Measurements from ENCODE around the gene CDKL1.

Gene CDKL1

GRCh38 chr14:50396631-50397389 is at the start of gene CDKL1 (continued):
- peak; percentile 91 for TF ChIP-seq PBX3 (CRISPR knock-in tag; IDR thresholded peaks at IDR 0.05)
- TF ChIP-seq ZNF560 (tag by site-specific recombination; IDR thresholded peaks at IDR 0.05; ENCODE audit: borderline replicate concordance), result no peak
- no peak for TF ChIP-seq ZNF501 (tag by site-specific recombination; IDR thresholded peaks at IDR 0.05)
- no peak for TF ChIP-seq ZNF404 (tag by site-specific recombination; IDR thresholded peaks at IDR 0.05)
- TF ChIP-seq ZNF449 (tag by site-specific recombination; IDR thresholded peaks at IDR 0.05), result 0 out of 2 replicates have a peak, but pooled peaks have one; percentile 12
- TF ChIP-seq MEIS1 (CRISPR knock-in tag; IDR thresholded peaks at IDR 0.05; ENCODE audit: borderline replicate concordance), result no peak
- TF ChIP-seq ZNF747 (tag by site-specific recombination; IDR thresholded peaks at IDR 0.05), result no peak
- peak; percentile 10 for TF ChIP-seq ZNF341 (tag by site-specific recombination; IDR thresholded peaks at IDR 0.05; ENCODE audit: low read depth)

GRCh38 chr14:50434528-50434927 is 37.8 kb upstream of the CDKL1 start:
- H3K27ac ChIP-seq (ENCODE audit: extremely low read depth, low read depth, low read length), result no peak overlapping the region
- ChIA-PET POLR2A (no interaction called here), CTCF (no interaction called here)
- H3K9me3 ChIP-seq (ENCODE audit: control insufficient read depth, insufficient read depth, low read depth, low read length), result peaks cover 2% of the 10 kb centered on the region; the same call in 1 of the 2 replicates
- peaks cover 7% of the 10 kb centered on the region; the same call in 1 of the 2 replicates for H3K4me1 ChIP-seq (ENCODE audit: control insufficient read depth, insufficient read depth, low read length)
- H3K4me3 ChIP-seq (ENCODE audit: low read depth, low read length), result no peak overlapping the region
- H3K36me3 ChIP-seq (ENCODE audit: control insufficient read depth in 2 of 2, insufficient read depth in 1 of 2, low read length in 2 of 2), result peaks cover 34% of the 10 kb centered on the region in 2 experiments
- no peak for TF ChIP-seq ZNF558 (tag by site-specific recombination; IDR thresholded peaks at IDR 0.05)
- TF ChIP-seq SETDB1 (IDR thresholded peaks at IDR 0.05; ENCODE audit: insufficient read length, low read length), result no peak
- TF ChIP-seq AEBP2 (tag by site-specific recombination; IDR thresholded peaks at IDR 0.05; ENCODE audit: borderline replicate concordance), result no peak
- peak; percentile 74 for TF ChIP-seq ZNF843 (tag by site-specific recombination; IDR thresholded peaks at IDR 0.05)
- no peak for TF ChIP-seq ZFP3 (tag by site-specific recombination; IDR thresholded peaks at IDR 0.05; ENCODE audit: low read depth)
- TF ChIP-seq WT1 (tag by site-specific recombination; IDR thresholded peaks at IDR 0.05), result peak; percentile 27; the same call in 1 of the 2 replicates
- no peak for TF ChIP-seq ZFHX2 (tag by site-specific recombination; conservative IDR thresholded peaks at IDR 0.05)
- no peak for TF ChIP-seq ZNF302 (tag by site-specific recombination; IDR thresholded peaks at IDR 0.05; ENCODE audit: low read depth)
- TF ChIP-seq OSR2 (tag by site-specific recombination; IDR thresholded peaks at IDR 0.05), result peak; percentile 22; the same call in 1 of the 2 replicates
- TF ChIP-seq ZNF830 (tag by site-specific recombination; IDR thresholded peaks at IDR 0.05; ENCODE audit: low read depth), result no peak
- TF ChIP-seq ZXDB (tag by site-specific recombination; IDR thresholded peaks at IDR 0.05), result peak; percentile 55; the same call in 1 of the 2 replicates
- TF ChIP-seq PRDM6 (tag by site-specific recombination; IDR thresholded peaks at IDR 0.05), result peak; percentile 53; the same call in 1 of the 2 replicates
- no peak for TF ChIP-seq CTCF (tag by site-specific recombination; IDR thresholded peaks at IDR 0.05)
- no peak for TF ChIP-seq ZFP69B (tag by site-specific recombination; IDR thresholded peaks at IDR 0.05)
- no peak for TF ChIP-seq ZNF37A (tag by site-specific recombination; IDR thresholded peaks at IDR 0.05)
- TF ChIP-seq HOXD13 (CRISPR knock-in tag; IDR thresholded peaks at IDR 0.05; ENCODE audit: borderline replicate concordance), result no peak
- no peak for TF ChIP-seq ZNF555 (tag by site-specific recombination; conservative IDR thresholded peaks at IDR 0.05)
- TF ChIP-seq ZNF548 (tag by site-specific recombination; IDR thresholded peaks at IDR 0.05), result no peak
- no peak for TF ChIP-seq ZSCAN5A (tag by site-specific recombination; IDR thresholded peaks at IDR 0.05)
- no peak for TF ChIP-seq ZNF433 (tag by site-specific recombination; IDR thresholded peaks at IDR 0.05; ENCODE audit: low read depth)

Measured in HEK293 (cell line).